Activated CD4-positive, alpha-beta T cell treated with anti-CD3 and anti-CD28 coated beads, Interleukin-2, amount 10 ng/mL, durations not matched to agents 7 days and 5 days (primary cell): ENCODE measurements around the gene ITCH. TPM values are rescaled to one million over a fixed set of nuclear protein-coding genes. Genes with fewer than 3 reads are reported as not detected.
"Not testable (repeated sequence)": the region's sequence is repeated elsewhere in the genome, so short reads cannot be mapped to it uniquely, and the experiment has no call there.

Source experiments
- CTCF ChIA-PET: fragments of 350-600 bp; sonication (Branson Sonifier 250); formaldehyde crosslinking; loops from one replicate; lab custom pipeline; 2021; ENCODE audit warnings: antibody characterized with exemption; lab: Charles Lee
- POLR2A ChIA-PET: fragments of 350-600 bp; sonication (Branson Sonifier 250); formaldehyde crosslinking; loops from one replicate; lab custom pipeline; 2021; ENCODE audit warnings: antibody characterized with exemption; lab: Charles Lee
- DNase-seq: peaks from one replicate; pipeline ENCODE4 v3.0.0-alpha.2; 2020
- H3K27ac Mint-ChIP-seq: one replicate; pipeline ENCODE4 v1.8.0; 2021; ENCODE audit warnings: mild to moderate bottlenecking, moderate library complexity, mixed read lengths
- H3K27me3 Mint-ChIP-seq: one replicate; pipeline ENCODE4 v1.8.0; 2021; ENCODE audit warnings: mixed read lengths
- H3K36me3 Mint-ChIP-seq: one replicate; pipeline ENCODE4 v1.8.0; 2021; ENCODE audit warnings: low read depth, mixed read lengths
- H3K4me1 Mint-ChIP-seq: one replicate; pipeline ENCODE4 v1.8.0; 2021; ENCODE audit warnings: mixed read lengths
- H3K4me3 Mint-ChIP-seq: one replicate; pipeline ENCODE4 v1.8.0; 2021; ENCODE audit warnings: mild to moderate bottlenecking, moderate library complexity, mixed read lengths
- H3K9me3 Mint-ChIP-seq: one replicate; pipeline ENCODE4 v1.8.0; 2021; ENCODE audit warnings: mixed read lengths
- total RNA-seq, 2 experiments: library from RNA; stranded (reverse); gene quantifications; one replicate each; pipeline ENCODE4 v1.2.3, GENCODE V29; 2021

The ITCH gene
- total RNA-seq, 2 experiments from 2014 or later: 46.9 to 48.5 TPM

GRCh38 chr20:34369265-34369664 lies 6.2 kb downstream of the ITCH start:
- DNase-seq: peak; percentile 19
- ChIA-PET POLR2A (no interaction called here), CTCF (interaction anchor here (1.2 to 5.4 kb wide), 2 partner anchors 19 to 57 kb away, joined by 3 to 21 read pairs; no protein-coding TSS in a partner anchor)
- H3K27me3 Mint-ChIP-seq: no peaks in the 10 kb centered on the region
- H3K4me1 Mint-ChIP-seq: peaks cover 48% of the 10 kb centered on the region
- H3K36me3 Mint-ChIP-seq: peaks cover 54% of the 10 kb centered on the region
- no peak overlapping the region for H3K4me3 Mint-ChIP-seq
- H3K27ac Mint-ChIP-seq: peak overlapping the region; percentile 63
- H3K9me3 Mint-ChIP-seq: no peaks in the 10 kb centered on the region

- no peak for DNase-seq
- Mint-ChIP-seq H3K4me1 (peaks cover 48% of the 10 kb centered on the region), H3K4me3 (no peak overlapping the region), H3K27me3 (no peaks in the 10 kb centered on the region), H3K9me3 (no peaks in the 10 kb centered on the region), H3K36me3 (peaks cover 57% of the 10 kb centered on the region), H3K27ac (peak overlapping the region; percentile 2)
- ChIA-PET POLR2A (no interaction called here), CTCF (interaction anchor here (5.4 kb wide), 1 partner anchor 57 kb away, joined by 21 read pairs; no protein-coding TSS in a partner anchor)
Measured at GRCh38 chr20:34370062-34370461, 7.0 kb downstream of the ITCH start.

DNA sequence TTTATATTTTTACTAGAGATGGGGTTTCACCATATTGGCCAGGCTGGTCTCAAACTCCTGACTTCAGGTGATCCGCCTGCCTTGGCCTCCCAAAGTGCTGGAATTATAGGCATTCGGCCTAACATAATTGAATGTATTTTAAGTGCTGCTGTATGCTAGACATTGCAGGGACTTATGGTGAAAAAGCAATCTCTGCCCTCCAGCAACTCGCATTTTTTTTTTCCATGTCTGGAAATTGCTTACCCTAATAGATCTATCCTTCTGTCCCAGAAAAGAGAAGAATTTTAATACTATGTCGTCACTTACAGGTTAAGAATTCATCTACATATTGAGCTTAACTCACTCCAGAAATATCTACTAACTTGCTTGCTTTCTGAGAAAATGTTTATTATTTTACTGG lies 10.4 kb downstream of the ITCH start:
- H3K36me3 Mint-ChIP-seq: peaks cover 44% of the 10 kb centered on the region
- no peaks in the 10 kb centered on the region for H3K27me3 Mint-ChIP-seq
- peaks cover 35% of the 10 kb centered on the region for H3K4me1 Mint-ChIP-seq
- no peak overlapping the region for H3K27ac Mint-ChIP-seq
- DNase-seq: no peak
- no peaks in the 10 kb centered on the region for H3K9me3 Mint-ChIP-seq
- CTCF ChIA-PET: interaction anchor here (0.7 to 1.3 kb wide), 2 partner anchors 61 to 307 kb away, joined by 3 read pairs; no protein-coding TSS in a partner anchor
- H3K4me3 Mint-ChIP-seq: no peak overlapping the region
- POLR2A ChIA-PET: no interaction called here

- DNase-seq: no peak
- no peak overlapping the region for H3K27ac Mint-ChIP-seq
- ChIA-PET POLR2A (no interaction called here), CTCF (no interaction called here)
- H3K4me1 Mint-ChIP-seq: peaks cover 28% of the 10 kb centered on the region
- H3K27me3 Mint-ChIP-seq: no peaks in the 10 kb centered on the region
- H3K4me3 Mint-ChIP-seq: no peak overlapping the region
- H3K9me3 Mint-ChIP-seq: no peaks in the 10 kb centered on the region
- peaks cover 40% of the 10 kb centered on the region for H3K36me3 Mint-ChIP-seq
Measured at GRCh38 chr20:34374209-34374760, 11.2 kb downstream of the ITCH start.

DNA sequence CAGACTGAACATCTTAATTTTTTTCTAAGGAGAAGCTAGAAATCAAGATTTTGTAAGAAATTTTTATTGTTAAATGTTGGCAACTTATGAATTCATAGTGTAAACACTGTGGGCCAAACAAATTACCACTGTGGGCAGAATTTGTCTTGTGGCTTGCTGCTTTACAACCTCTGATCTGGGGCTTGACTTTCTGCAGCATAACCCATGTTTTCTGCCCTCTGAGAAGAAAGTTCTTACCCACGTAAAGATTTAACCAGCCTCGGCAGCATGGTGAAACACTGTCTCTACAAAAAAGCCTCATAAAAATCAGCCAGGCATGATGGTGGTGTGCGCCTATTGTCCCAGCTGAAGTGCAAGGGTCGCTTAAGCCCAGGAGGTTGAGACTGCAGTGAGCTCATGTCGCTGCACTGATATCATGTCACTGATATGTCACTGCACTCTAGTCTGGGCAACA lies 12.9 kb downstream of the ITCH start:
- CTCF ChIA-PET: no interaction called here
- Mint-ChIP-seq H3K36me3 (peaks cover 32% of the 10 kb centered on the region), H3K4me1 (peaks cover 22% of the 10 kb centered on the region), H3K27me3 (no peaks in the 10 kb centered on the region), H3K9me3 (no peaks in the 10 kb centered on the region), H3K4me3 (no peak overlapping the region), H3K27ac (no peak overlapping the region)
- no peak for DNase-seq
- POLR2A ChIA-PET: no interaction called here

GRCh38 chr20:34377072-34377847 lies 14.2 kb downstream of the ITCH start:
- Mint-ChIP-seq H3K4me3 (no peak overlapping the region), H3K27ac (no peak overlapping the region), H3K27me3 (no peaks in the 10 kb centered on the region), H3K36me3 (peaks cover 32% of the 10 kb centered on the region), H3K9me3 (no peaks in the 10 kb centered on the region), H3K4me1 (peaks cover 22% of the 10 kb centered on the region)
- no peak for DNase-seq
- ChIA-PET CTCF (no interaction called here), POLR2A (no interaction called here)

GRCh38 chr20:34382174-34382573 lies 19.1 kb downstream of the ITCH start:
- H3K4me1 Mint-ChIP-seq: peaks cover 8% of the 10 kb centered on the region
- H3K4me3 Mint-ChIP-seq: no peak overlapping the region
- H3K27ac Mint-ChIP-seq: no peak overlapping the region
- ChIA-PET POLR2A (no interaction called here), CTCF (interaction anchor here (0.7 kb wide), 1 partner anchor 1724 kb away, joined by 3 read pairs; no protein-coding TSS in a partner anchor)
- no peaks in the 10 kb centered on the region for H3K27me3 Mint-ChIP-seq
- H3K36me3 Mint-ChIP-seq: peaks cover 20% of the 10 kb centered on the region
- DNase-seq: no peak
- no peaks in the 10 kb centered on the region for H3K9me3 Mint-ChIP-seq

GRCh38 chr20:34382877-34383455 lies 19.9 kb downstream of the ITCH start:
- H3K27me3 Mint-ChIP-seq, DNase-seq, H3K4me1 Mint-ChIP-seq, H3K4me3 Mint-ChIP-seq, H3K9me3 Mint-ChIP-seq, POLR2A ChIA-PET, H3K27ac Mint-ChIP-seq: not testable (repeated sequence)
- H3K36me3 Mint-ChIP-seq: peaks cover 15% of the 10 kb centered on the region
- CTCF ChIA-PET: interaction anchor here (0.7 kb wide), 1 partner anchor 1725 kb away, joined by 3 read pairs; no protein-coding TSS in a partner anchor

DNA sequence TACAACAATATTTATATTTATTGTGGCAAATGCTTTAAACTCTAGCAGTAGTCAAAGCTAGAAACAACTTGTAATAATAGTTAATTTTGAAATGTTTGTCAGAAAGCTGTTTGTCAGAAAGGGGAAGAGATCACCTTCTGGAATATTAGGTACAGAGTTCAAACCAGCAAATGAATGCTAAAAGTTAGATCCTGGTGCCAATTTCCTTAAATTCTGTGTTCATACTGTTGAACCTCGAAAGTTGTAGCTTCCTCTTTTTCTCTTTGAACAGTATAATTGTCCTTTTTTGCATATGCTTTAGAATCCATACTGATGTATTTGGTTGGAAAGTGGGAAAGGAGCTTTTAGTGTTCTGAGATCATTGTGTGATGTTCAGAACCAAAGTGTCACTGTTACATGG lies 22.4 kb downstream of the ITCH start:
- ChIA-PET CTCF (interaction anchor here (0.6 kb wide), 1 partner anchor 14 kb away, joined by 3 read pairs; no protein-coding TSS in a partner anchor), POLR2A (interaction anchor here (0.9 kb wide), 1 partner anchor 23 kb away, joined by 3 read pairs; the partner anchor contains the start of gene ITCH)
- H3K27ac Mint-ChIP-seq: no peak overlapping the region
- H3K36me3 Mint-ChIP-seq: peaks cover 17% of the 10 kb centered on the region
- H3K9me3 Mint-ChIP-seq: no peaks in the 10 kb centered on the region
- no peak for DNase-seq
- H3K4me1 Mint-ChIP-seq: peaks cover 18% of the 10 kb centered on the region
- no peak overlapping the region for H3K4me3 Mint-ChIP-seq
- H3K27me3 Mint-ChIP-seq: no peaks in the 10 kb centered on the region

DNA sequence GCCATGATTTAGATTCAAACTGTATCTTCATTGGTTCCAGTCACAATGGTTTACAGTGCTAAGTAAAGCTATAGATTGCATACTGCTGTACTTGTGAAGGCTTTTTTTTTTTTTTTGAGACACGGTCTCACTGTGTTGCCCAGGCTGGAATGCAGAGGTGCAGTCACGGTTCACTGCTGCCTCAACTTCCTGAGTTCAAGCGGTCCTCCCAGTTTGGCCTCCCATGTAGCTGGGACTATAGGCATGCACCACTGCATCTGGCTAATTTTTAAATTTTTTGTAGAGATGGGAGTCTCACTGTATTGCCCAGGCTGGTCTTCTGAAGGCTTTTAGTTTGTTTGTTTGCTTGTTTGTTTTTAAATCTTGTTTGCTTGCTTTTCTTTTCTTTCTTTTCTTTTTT lies 24.9 kb downstream of the ITCH start:
- Mint-ChIP-seq H3K36me3 (peaks cover 19% of the 10 kb centered on the region), H3K27ac (no peak overlapping the region), H3K27me3 (no peaks in the 10 kb centered on the region), H3K9me3 (no peaks in the 10 kb centered on the region), H3K4me3 (no peak overlapping the region), H3K4me1 (peaks cover 24% of the 10 kb centered on the region)
- ChIA-PET CTCF (interaction anchor here (0.9 kb wide), 1 partner anchor 26 kb away, joined by 4 read pairs; no protein-coding TSS in a partner anchor), POLR2A (interaction anchor here (0.8 kb wide), 1 partner anchor 10 kb away, joined by 3 read pairs; no protein-coding TSS in a partner anchor)
- DNase-seq: no peak

DNA sequence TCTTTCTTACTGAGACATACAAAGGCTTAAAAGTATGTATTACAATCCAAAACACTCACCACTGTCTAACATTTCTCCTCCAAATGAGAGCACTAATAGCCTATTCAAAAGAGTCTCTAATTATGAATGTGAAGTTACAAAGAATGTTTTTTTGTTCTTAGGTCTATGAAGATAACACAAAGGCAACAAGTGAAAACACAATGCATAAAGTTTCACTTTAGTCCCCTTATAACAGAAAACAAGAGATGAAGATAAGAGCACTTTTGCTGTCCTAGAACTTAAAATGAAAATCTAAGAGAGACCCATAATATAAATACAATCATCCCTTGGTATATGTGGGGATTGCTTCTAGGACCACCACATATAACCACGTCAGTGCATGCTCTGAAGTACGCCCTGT lies 25.6 kb downstream of the ITCH start:
- POLR2A ChIA-PET: no interaction called here
- Mint-ChIP-seq H3K36me3 (peaks cover 25% of the 10 kb centered on the region), H3K27me3 (no peaks in the 10 kb centered on the region), H3K4me3 (no peak overlapping the region), H3K9me3 (no peaks in the 10 kb centered on the region), H3K27ac (no peak overlapping the region), H3K4me1 (peaks cover 24% of the 10 kb centered on the region)
- CTCF ChIA-PET: no interaction called here
- no peak for DNase-seq

DNA sequence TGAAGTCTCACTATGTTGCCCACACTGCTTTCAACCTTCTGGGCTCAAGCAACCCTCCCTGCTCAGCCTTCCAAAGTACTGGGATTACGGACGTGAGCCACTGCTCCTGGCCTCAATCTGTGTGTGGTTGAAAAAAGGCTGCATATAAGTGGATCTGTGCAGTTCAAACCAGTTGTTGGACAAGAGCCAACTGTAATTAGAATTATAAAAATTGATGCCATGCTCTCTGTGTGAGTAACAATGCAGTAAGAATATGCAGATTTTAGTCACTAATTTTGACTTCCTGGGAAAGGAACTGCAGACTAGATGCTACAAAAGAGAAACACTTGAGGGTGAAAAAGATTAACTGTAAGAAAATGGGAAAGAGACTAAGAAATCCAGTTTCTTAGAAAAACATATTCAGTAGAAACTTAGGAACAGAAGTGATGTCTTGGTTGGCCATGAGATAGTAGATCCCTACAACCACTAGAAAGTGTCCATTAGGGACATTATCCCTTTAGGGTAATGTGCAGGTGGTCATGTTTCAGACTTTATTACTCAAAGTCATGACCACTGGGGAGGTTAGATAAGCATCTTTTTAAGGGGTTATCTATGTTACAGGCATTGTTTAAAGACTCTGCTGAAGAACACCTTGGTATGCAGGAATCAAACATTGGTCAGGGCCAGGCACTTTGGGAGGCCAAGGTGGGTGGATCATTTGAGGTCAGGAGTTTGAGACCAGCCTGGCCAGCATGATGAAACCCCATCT lies 26.3 kb downstream of the ITCH start:
- POLR2A ChIA-PET: no interaction called here
- Mint-ChIP-seq H3K9me3 (no peaks in the 10 kb centered on the region), H3K4me3 (no peak overlapping the region), H3K36me3 (peaks cover 26% of the 10 kb centered on the region), H3K4me1 (peaks cover 24% of the 10 kb centered on the region), H3K27ac (no peak overlapping the region), H3K27me3 (no peaks in the 10 kb centered on the region)
- CTCF ChIA-PET: no interaction called here
- DNase-seq: no peak
